IPS-18a (cell line): ENCODE measurements around the gene DOC2B.
"Not testable (repeated sequence)": the region's sequence is repeated elsewhere in the genome, so short reads cannot be mapped to it uniquely, and the experiment has no call there.

Experiments used
- H3K27ac ChIP-seq: one replicate; pipeline ENCODE4 v1.5.1; 2013; ENCODE audit warnings: low read length
- H3K27me3 ChIP-seq: one replicate; pipeline ENCODE4 v1.6.1; 2013; ENCODE audit warnings: mild to moderate bottlenecking, low read length; ENCODE audit not compliant: control insufficient read depth, insufficient read depth
- H3K36me3 ChIP-seq: one replicate; pipeline ENCODE4 v1.6.1; 2013; ENCODE audit warnings: low read depth, low read length; ENCODE audit not compliant: control insufficient read depth
- H3K4me1 ChIP-seq: one replicate; pipeline ENCODE4 v1.6.1; 2013; ENCODE audit warnings: low read depth, low read length; ENCODE audit not compliant: control insufficient read depth
- H3K4me3 ChIP-seq: one replicate; pipeline ENCODE4 v1.5.1; 2013; ENCODE audit warnings: low read length
- H3K9ac ChIP-seq: one replicate; pipeline ENCODE4 v1.6.1; 2013; ENCODE audit warnings: mild to moderate bottlenecking, low read length, moderate library complexity
- H3K9me3 ChIP-seq: one replicate; pipeline ENCODE4 v1.6.1; 2013; ENCODE audit warnings: low read depth, low read length; ENCODE audit not compliant: control insufficient read depth

The DOC2B gene

GRCh38 chr17:206941-207560, 25.6 kb upstream of the DOC2B start:
- no peak overlapping the region for H3K4me3 ChIP-seq
- H3K27ac ChIP-seq: no peak overlapping the region
- H3K9ac ChIP-seq: no peak overlapping the region
- H3K9me3 ChIP-seq: no peaks in the 10 kb centered on the region
- H3K36me3 ChIP-seq: no peaks in the 10 kb centered on the region
- no peaks in the 10 kb centered on the region for H3K4me1 ChIP-seq
- peaks cover 9% of the 10 kb centered on the region for H3K27me3 ChIP-seq

- not testable (repeated sequence) for H3K4me1 ChIP-seq, H3K9me3 ChIP-seq, H3K36me3 ChIP-seq, H3K27ac ChIP-seq, H3K27me3 ChIP-seq, H3K9ac ChIP-seq, H3K4me3 ChIP-seq
Observed at GRCh38 chr17:206484-206883, 25.0 kb upstream of the DOC2B start.

- Histone ChIP-seq H3K9ac (no peak overlapping the region), H3K36me3 (no peaks in the 10 kb centered on the region), H3K4me1 (peaks cover 1% of the 10 kb centered on the region), H3K27ac (no peak overlapping the region), H3K9me3 (no peaks in the 10 kb centered on the region), H3K4me3 (no peak overlapping the region), H3K27me3 (peaks cover 9% of the 10 kb centered on the region)
Observed at GRCh38 chr17:205817-206216, 24.4 kb upstream of the DOC2B start.

GRCh38 chr17:205148-205669, 23.8 kb upstream of the DOC2B start:
- H3K9ac ChIP-seq: no peak overlapping the region
- peaks cover 9% of the 10 kb centered on the region for H3K27me3 ChIP-seq

GRCh38 chr17:204427-205147, 23.1 kb upstream of the DOC2B start:
- Histone ChIP-seq H3K4me3 (no peak overlapping the region), H3K9ac (no peak overlapping the region), H3K36me3 (no peaks in the 10 kb centered on the region), H3K4me1 (peaks cover 12% of the 10 kb centered on the region), H3K9me3 (no peaks in the 10 kb centered on the region), H3K27ac (no peak overlapping the region), H3K27me3 (peaks cover 9% of the 10 kb centered on the region)

More at GRCh38 chr17:205148-205669, 23.8 kb upstream of the DOC2B start:
- H3K9me3 ChIP-seq: no peaks in the 10 kb centered on the region
- H3K27ac ChIP-seq: no peak overlapping the region
- H3K4me1 ChIP-seq: peaks cover 7% of the 10 kb centered on the region
- H3K4me3 ChIP-seq: no peak overlapping the region
- H3K36me3 ChIP-seq: no peaks in the 10 kb centered on the region

GRCh38 chr17:202501-202951, 21.1 kb upstream of the DOC2B start:
- Histone ChIP-seq H3K36me3 (no peaks in the 10 kb centered on the region), H3K4me3 (no peak overlapping the region), H3K4me1 (peaks cover 21% of the 10 kb centered on the region), H3K9me3 (no peaks in the 10 kb centered on the region), H3K27me3 (peaks cover 3% of the 10 kb centered on the region), H3K9ac (no peak overlapping the region), H3K27ac (no peak overlapping the region)

GRCh38 chr17:201736-202135, 20.3 kb upstream of the DOC2B start:
- H3K9me3 ChIP-seq, H3K36me3 ChIP-seq, H3K27me3 ChIP-seq, H3K9ac ChIP-seq, H3K27ac ChIP-seq, H3K4me3 ChIP-seq: not testable (repeated sequence)
- peaks cover 21% of the 10 kb centered on the region for H3K4me1 ChIP-seq

- H3K27me3 ChIP-seq, H3K9me3 ChIP-seq, H3K4me3 ChIP-seq, H3K36me3 ChIP-seq, H3K27ac ChIP-seq, H3K9ac ChIP-seq: not testable (repeated sequence)
- peaks cover 25% of the 10 kb centered on the region for H3K4me1 ChIP-seq
Observed at GRCh38 chr17:201257-201656, 19.8 kb upstream of the DOC2B start.

- no peaks in the 10 kb centered on the region for H3K27me3 ChIP-seq
- no peak overlapping the region for H3K4me3 ChIP-seq
- H3K27ac ChIP-seq: no peak overlapping the region
- H3K36me3 ChIP-seq: no peaks in the 10 kb centered on the region
- no peaks in the 10 kb centered on the region for H3K9me3 ChIP-seq
- H3K4me1 ChIP-seq: peaks cover 26% of the 10 kb centered on the region
- no peak overlapping the region for H3K9ac ChIP-seq
Observed at GRCh38 chr17:200586-200985, 19.1 kb upstream of the DOC2B start.

- Histone ChIP-seq H3K27ac (no peak overlapping the region), H3K4me3 (no peak overlapping the region), H3K4me1 (peaks cover 26% of the 10 kb centered on the region), H3K27me3 (no peaks in the 10 kb centered on the region), H3K9me3 (no peaks in the 10 kb centered on the region), H3K9ac (no peak overlapping the region), H3K36me3 (no peaks in the 10 kb centered on the region)
Observed at GRCh38 chr17:199806-200545, 18.5 kb upstream of the DOC2B start.

GRCh38 chr17:199191-199604, 17.7 kb upstream of the DOC2B start:
- no peak overlapping the region for H3K27ac ChIP-seq

More at GRCh38 chr17:199191-199604, 17.7 kb upstream of the DOC2B start:
- no peak overlapping the region for H3K4me3 ChIP-seq
- no peaks in the 10 kb centered on the region for H3K27me3 ChIP-seq
- no peak overlapping the region for H3K9ac ChIP-seq
- no peaks in the 10 kb centered on the region for H3K9me3 ChIP-seq
- H3K4me1 ChIP-seq: peaks cover 26% of the 10 kb centered on the region
- no peaks in the 10 kb centered on the region for H3K36me3 ChIP-seq
